HEK293T (cell line): Measurements from ENCODE around the gene ZMIZ2.

Experiments used
- ARNT ChIP-seq: fragments of 450-650 bp; IDR thresholded peaks from 2 replicates; pipeline ENCODE4 v1.6.1; 2017; ENCODE audit warnings: mild to moderate bottlenecking
- BHLHE40 ChIP-seq: fragments of 450-650 bp; IDR thresholded peaks from 2 replicates; pipeline ENCODE4 v1.6.1; 2016; ENCODE audit warnings: mild to moderate bottlenecking, moderate library complexity, borderline replicate concordance
- ELF4 ChIP-seq: fragments of 450-650 bp; IDR thresholded peaks from 2 replicates; pipeline ENCODE4 v1.6.1; 2017; ENCODE audit warnings: antibody characterized with exemption
- FOXA1 ChIP-seq: fragments of 450-650 bp; IDR thresholded peaks from 2 replicates; pipeline ENCODE4 v1.6.1; 2016; ENCODE audit warnings: mild to moderate bottlenecking
- FOXM1 ChIP-seq: fragments of 450-650 bp; IDR thresholded peaks from 2 replicates; pipeline ENCODE4 v1.6.1; 2017; ENCODE audit warnings: mild to moderate bottlenecking, borderline replicate concordance
- HDGF ChIP-seq: fragments of 450-650 bp; IDR thresholded peaks from 2 replicates; pipeline ENCODE4 v1.6.1; 2017; ENCODE audit warnings: antibody characterized with exemption, borderline replicate concordance
- L3MBTL2 ChIP-seq: fragments of 450-650 bp; conservative IDR thresholded peaks from 2 replicates; pipeline ENCODE4 v1.6.1; 2016; ENCODE audit warnings: mild to moderate bottlenecking
- NFRKB ChIP-seq: fragments of 450-650 bp; IDR thresholded peaks from 2 replicates; pipeline ENCODE4 v1.6.1; 2016; ENCODE audit warnings: mild to moderate bottlenecking, moderate library complexity
- SP1 ChIP-seq: fragments of 450-650 bp; IDR thresholded peaks from 2 replicates; pipeline ENCODE4 v1.6.1; 2017
- TARDBP ChIP-seq: fragments of 450-650 bp; IDR thresholded peaks from 2 replicates; pipeline ENCODE4 v1.6.1; 2016
- ZNF384 ChIP-seq: fragments of 450-650 bp; IDR thresholded peaks from 2 replicates; pipeline ENCODE4 v1.6.1; 2016
- TF ChIP-seq, protein P1 (sequence below): fragments of 450-650 bp; IDR thresholded peaks from 2 replicates; pipeline ENCODE4 v1.6.1; 2016

DNA sequence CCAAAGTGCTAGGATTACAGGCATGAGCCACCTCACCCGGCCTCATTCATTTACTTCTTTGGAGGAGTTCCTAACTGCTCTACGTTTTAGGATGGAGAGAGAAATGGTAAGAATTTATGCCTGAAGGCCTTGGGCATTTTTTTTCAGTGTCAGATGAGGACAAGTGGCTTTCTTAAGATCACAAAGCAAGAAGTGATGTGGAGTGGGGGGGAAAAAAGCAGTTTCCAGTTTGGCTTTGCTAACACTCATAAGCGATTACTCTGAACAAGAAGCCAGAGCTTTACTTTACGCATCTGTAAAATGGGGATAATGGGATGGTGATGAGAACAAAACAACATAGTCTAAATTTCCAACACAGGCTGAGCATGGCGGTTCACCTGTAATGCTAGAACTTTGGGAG is 45.3 kb downstream of the ZMIZ2 start:
- TF ChIP-seq NFRKB (no peak), FOXM1 (no peak), SP1 (no peak), BHLHE40 (no peak), L3MBTL2 (no peak), HDGF (no peak), ZNF384 (no peak), FOXA1 (no peak), TARDBP (no peak), ARNT (no peak), ELF4 (no peak)
- TF ChIP-seq, protein P1, sequence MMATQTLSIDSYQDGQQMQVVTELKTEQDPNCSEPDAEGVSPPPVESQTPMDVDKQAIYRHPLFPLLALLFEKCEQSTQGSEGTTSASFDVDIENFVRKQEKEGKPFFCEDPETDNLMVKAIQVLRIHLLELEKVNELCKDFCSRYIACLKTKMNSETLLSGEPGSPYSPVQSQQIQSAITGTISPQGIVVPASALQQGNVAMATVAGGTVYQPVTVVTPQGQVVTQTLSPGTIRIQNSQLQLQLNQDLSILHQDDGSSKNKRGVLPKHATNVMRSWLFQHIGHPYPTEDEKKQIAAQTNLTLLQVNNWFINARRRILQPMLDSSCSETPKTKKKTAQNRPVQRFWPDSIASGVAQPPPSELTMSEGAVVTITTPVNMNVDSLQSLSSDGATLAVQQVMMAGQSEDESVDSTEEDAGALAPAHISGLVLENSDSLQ, result no peak
